GM15510 (cell line): ENCODE results near the gene SLC25A38.

ENCODE experiments used
- POLR2A ChIP-seq: IDR thresholded peaks from 3 replicates; pipeline ENCODE4 v1.6.1; 2011; ENCODE audit warnings: borderline replicate concordance; ENCODE audit not compliant: insufficient read length; ENCODE audit errors: extremely low read depth

SLC25A38 gene

GRCh38 chr3:39383045-39383880 lies at the start of gene SLC25A38:
Gene SLC25A38, plus strand, starts transcription at chr3:39383370. Its CDS starts 355 bp downstream, at chr3:39383725.
- TF ChIP-seq POLR2A: peak; percentile 53

GRCh38 chr3:39333607-39334006 lies 49.6 kb upstream of the SLC25A38 start:
- no peak for TF ChIP-seq POLR2A

GRCh38 chr3:39334205-39334604 lies 49.0 kb upstream of the SLC25A38 start:
- TF ChIP-seq POLR2A: no peak

GRCh38 chr3:39338201-39338600 lies 45.0 kb upstream of the SLC25A38 start:
- no peak for TF ChIP-seq POLR2A

GRCh38 chr3:39339086-39339485 lies 44.1 kb upstream of the SLC25A38 start:
- TF ChIP-seq POLR2A: no peak

- TF ChIP-seq POLR2A: no peak
Measured at GRCh38 chr3:39343076-39343717, 40.0 kb upstream of the SLC25A38 start.

- no peak for TF ChIP-seq POLR2A
Measured at GRCh38 chr3:39343760-39344159, 39.4 kb upstream of the SLC25A38 start.

GRCh38 chr3:39344746-39345344 lies 38.3 kb upstream of the SLC25A38 start:
- TF ChIP-seq POLR2A: no peak

- TF ChIP-seq POLR2A: no peak
Measured at GRCh38 chr3:39346785-39347585, 36.2 kb upstream of the SLC25A38 start.

GRCh38 chr3:39347586-39347876 lies 35.6 kb upstream of the SLC25A38 start:
- no peak for TF ChIP-seq POLR2A

- TF ChIP-seq POLR2A: no peak
Measured at GRCh38 chr3:39349080-39349479, 34.1 kb upstream of the SLC25A38 start.

- no peak for TF ChIP-seq POLR2A
Measured at GRCh38 chr3:39350714-39351113, 32.5 kb upstream of the SLC25A38 start.

GRCh38 chr3:39358333-39358732 lies 24.8 kb upstream of the SLC25A38 start:
- no peak for TF ChIP-seq POLR2A

GRCh38 chr3:39361252-39361927 lies 21.8 kb upstream of the SLC25A38 start:
- no peak for TF ChIP-seq POLR2A

- TF ChIP-seq POLR2A: no peak
Measured at GRCh38 chr3:39362192-39362591, 21.0 kb upstream of the SLC25A38 start.

- no peak for TF ChIP-seq POLR2A
Measured at GRCh38 chr3:39362812-39363211, 20.4 kb upstream of the SLC25A38 start.
